Dermis microvascular lymphatic vessel endothelial cell (primary cell): ENCODE results near the gene UNC119B. TPM values are rescaled to one million over a fixed set of nuclear protein-coding genes. Genes with fewer than 3 reads are reported as not detected.

Experiments used
- DNase-seq, 2 donors: peaks; one replicate each; pipeline versions ENCODE4 v3.0.0 to v3.0.0-alpha.2; 2010; ENCODE audit warnings: low read depth in 2 of 2
- total RNA-seq: library from RNA; depleted of rRNA; stranded (reverse); fragments of >200 nt; gene quantifications from 2 replicates; pipeline ENCODE4 v1.2.1, GENCODE V29; 2014

Gene UNC119B
- total RNA-seq, 1 donor from 2014 or later = 16.3 TPM

DNA sequence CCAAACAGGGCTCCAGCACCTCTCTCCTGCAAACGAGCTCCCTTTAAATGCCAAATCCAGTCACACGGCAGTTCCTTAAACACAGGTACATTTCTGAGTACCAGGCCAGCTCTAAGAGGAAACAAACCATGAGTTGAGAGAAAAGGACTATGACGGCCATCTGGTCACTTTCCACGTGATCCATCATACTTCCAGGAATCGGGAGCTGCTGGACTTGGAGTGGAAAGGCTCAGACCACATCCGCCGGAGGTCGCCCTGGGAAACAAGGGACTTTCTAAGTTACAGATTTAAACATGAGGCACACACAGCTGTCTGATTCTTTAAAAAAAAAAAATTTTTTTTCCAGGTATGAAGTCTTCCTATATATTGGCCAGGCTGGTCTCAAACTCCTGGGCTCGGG is 54.6 kb downstream of the UNC119B start:
- no peak for DNase-seq

DNA sequence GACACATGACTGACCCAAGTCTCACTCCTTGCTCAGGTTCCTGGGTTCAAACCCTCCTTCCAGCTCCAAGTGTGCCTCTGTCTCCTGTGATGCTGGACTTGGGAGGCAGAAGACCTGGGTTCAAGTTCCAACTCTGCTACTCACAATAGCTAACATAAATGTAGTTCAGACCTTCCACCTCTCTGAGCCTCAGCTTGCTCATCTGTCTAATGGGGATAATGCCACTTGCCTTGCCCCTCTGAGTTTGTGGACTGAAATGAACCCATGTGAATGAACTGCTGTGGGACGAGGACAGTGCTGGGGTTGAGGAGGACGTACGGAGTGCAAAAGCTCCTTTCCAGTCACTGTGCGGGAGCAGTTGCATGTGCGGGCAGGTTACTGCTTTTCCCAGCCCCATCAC is 56.3 kb downstream of the UNC119B start:
- DNase-seq = no peak

DNA sequence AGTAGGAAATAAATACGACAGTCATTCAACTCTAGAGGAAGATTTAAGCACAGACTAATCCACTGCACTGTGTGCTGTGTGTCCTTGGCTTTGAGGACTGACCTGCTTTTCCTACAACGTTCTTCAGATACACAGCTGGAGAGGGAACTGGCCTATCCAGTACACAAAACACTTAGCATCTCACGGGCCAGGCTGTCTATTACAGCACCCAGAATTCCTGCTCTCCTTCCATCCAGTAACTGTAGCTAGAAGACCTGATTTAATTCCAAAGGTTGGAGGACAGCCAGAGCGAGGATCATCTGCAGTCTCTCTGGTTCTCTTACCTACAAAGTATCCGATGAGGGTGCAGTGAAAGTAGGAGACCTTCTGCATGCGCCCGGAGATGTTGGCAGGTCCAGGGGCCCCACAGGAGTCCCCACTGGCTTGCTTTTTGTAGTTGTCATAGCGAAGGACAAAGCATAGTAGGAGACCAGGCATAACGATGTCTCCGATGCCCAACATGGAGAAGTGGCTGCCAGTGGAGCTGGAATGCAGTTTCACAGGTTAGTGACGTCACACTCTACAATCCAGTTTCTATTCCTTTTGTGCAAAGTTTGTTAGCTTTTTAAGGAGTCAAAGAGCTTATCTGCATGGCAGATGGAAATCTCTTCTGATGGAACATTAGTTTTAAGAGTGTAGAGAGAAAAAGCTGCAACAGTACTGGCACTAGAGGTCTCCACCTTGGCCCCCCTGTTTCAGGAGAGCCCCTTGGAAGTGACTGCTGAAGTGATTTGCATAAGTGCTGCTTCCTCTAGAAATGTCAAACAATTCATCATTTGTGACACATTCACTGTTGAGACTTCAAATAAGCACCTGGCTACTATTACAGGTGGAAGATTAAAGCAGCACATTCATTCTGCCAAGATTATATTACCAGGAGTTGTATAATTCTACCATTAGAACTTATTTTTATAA is 57.1 kb downstream of the UNC119B start:
- no peak for DNase-seq

DNA sequence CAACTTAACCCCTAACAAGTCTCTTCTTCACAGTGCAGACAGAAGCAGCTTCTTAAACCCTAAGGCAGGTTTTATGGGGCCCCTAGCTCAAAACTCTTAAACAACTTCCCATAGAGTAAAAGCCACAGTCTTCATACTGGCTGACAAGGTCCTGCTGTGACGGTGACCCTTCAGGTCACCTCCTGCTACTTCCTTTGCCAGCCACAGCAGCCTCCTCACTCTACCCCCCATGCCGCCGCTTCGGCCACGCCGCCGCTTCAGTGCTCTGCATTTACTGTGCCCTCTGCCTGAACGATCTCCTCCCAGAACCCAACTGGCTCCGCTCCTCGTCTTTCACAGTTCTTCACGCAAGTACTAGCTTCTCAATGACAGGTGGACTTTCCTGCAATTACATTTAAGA is 60.8 kb downstream of the UNC119B start:
- DNase-seq = no peak

Other genes with a start within 250 kb of the UNC119B start
- 259 and 284 TPM in 2 replicates for gene SRSF9, start 240.7 kb upstream of the UNC119B start, total RNA-seq
- gene DYNLL1, start 214.3 kb upstream of the UNC119B start, total RNA-seq = 241 and 279 TPM in 2 replicates
- gene COQ5, start 181.3 kb upstream of the UNC119B start, total RNA-seq = 16.6 and 25.7 TPM in 2 replicates
- gene RNF10, start 176.1 kb upstream of the UNC119B start, total RNA-seq = 78.6 and 131 TPM in 2 replicates
- 20.7 and 25.2 TPM in 2 replicates for gene POP5, start 129.1 kb upstream of the UNC119B start, total RNA-seq
- not detected in 2 replicates for gene CABP1, start 69.8 kb upstream of the UNC119B start, total RNA-seq
- 31.7 and 45.1 TPM in 2 replicates for gene MLEC, start 23.3 kb upstream of the UNC119B start, total RNA-seq
- gene ACADS, start 15.4 kb downstream of the UNC119B start, total RNA-seq = 27.7 and 36.2 TPM in 2 replicates
- 3.5 and 6.8 TPM in 2 replicates for gene SPPL3, start 193.9 kb downstream of the UNC119B start, total RNA-seq